ENCODE measurements around the gene TMEM108.

- TF ChIP-seq CTCF (IDR thresholded peaks at IDR 0.05) (no peak), POLR2A (IDR thresholded peaks at IDR 0.05) (no peak)
Observed at GRCh38 chr3:133408961-133409360, 370.8 kb downstream of the TMEM108 start.
